HG02870 (cell line): ENCODE measurements around the gene TMEM14C.

Experiments
- ATAC-seq: cut with Tn5 transposase; IDR thresholded peaks from one replicate; pipeline ENCODE4 v1.9.1; 2021; ENCODE audit warnings: mild to moderate bottlenecking, moderate library complexity; ENCODE audit not compliant: unreplicated experiment

The TMEM14C gene

DNA sequence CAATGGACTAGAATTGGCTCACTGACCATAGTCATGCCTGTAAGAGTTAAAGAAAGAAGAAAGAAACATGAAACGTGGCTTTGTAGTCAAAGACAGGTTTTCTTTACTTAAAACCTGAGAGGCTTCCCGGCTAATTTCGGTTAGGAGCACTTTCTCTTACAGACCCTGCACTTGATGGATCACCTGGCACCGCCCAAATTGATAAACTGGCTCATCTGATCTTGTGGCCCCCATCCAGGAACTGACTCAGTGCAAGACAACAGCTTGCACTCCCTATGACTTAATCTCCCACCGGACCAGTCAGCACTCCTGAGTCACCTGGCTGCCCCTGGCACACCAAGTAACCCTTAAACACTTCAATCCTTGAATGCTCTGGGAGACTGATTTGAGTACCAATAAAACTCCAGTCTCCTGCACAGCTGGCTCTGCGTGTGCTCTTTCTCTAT lies 37.0 kb downstream of the TMEM14C start:
- ATAC-seq: no peak

DNA sequence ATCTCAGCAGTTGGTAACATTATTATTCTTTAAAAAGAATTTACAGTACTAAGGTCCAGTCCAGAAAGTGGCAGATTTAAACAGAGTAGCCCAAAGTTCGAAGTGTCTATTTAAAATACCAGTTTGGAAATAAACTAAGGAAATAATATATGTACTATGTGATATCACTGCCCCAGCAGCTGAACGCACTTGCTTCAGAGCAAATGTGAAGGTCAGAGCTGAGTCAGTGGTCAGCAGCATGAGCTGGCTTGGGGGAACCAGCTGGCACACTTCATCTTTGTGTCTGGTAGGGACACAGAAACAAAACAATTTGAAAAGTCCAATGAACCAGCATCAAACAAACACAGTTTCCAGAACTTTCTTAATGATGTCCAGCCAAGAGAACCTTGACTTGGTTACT lies 40.1 kb downstream of the TMEM14C start:
- no peak for ATAC-seq

DNA sequence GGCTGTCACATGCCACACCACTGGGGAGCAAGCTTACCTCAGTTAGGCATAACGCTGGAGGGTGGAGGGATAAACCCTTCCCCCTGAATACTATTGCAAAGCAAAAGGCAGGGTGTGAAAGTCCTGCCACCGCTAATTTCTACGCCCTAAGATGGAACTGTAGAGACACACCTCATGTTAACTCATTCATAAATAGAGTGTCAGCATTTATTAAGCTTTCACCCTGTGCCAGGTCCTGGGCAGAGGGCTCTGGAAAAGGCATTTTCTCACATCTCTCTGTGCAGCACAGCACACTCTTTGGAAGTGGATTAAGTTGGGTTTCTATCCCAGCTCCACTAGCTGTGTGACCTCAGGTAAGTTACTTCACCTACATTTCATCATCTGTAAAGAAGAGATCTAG lies 46.5 kb downstream of the TMEM14C start:
- ATAC-seq: no peak

- no peak for ATAC-seq
Observed at GRCh38 chr6:10771371-10771894, 48.6 kb downstream of the TMEM14C start.

DNA sequence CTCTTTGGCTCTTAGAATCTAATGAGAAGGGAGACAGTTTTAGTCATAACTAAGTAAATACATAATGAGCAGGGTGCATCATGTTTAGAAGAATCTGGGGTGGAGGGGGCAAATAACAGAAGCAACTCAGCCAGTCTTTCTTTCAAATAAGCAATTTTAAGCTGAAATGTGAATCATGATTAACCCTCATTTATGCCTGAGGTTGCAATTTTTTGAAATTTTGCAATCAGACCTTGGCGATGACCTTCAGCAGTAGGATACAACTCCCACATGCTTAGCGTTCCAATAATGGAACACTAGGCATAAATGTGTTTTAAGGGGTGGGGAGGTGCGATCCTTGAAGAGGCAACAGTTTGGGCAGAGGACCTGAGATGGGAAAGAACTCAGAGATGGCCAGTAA lies 55.4 kb downstream of the TMEM14C start:
- ATAC-seq: no peak

- ATAC-seq: no peak
Observed at GRCh38 chr6:10779076-10779475, 56.2 kb downstream of the TMEM14C start.
